Kidney epithelial cell (primary cell): Measurements from ENCODE around the gene RAG2. TPM values are rescaled to one million over a fixed set of nuclear protein-coding genes. Genes with fewer than 3 reads are reported as not detected.

Source experiments
- DNase-seq: peaks from one replicate; pipeline ENCODE4 v3.0.0-alpha.2; 2010; ENCODE audit warnings: low read depth
- H3K27me3 ChIP-seq: 2 replicates; pipeline ENCODE4 v1.6.0; 2011; ENCODE audit warnings: low read length; ENCODE audit not compliant: control insufficient read depth, insufficient read depth
- H3K36me3 ChIP-seq: 2 replicates; pipeline ENCODE4 v1.5.1; 2011; ENCODE audit warnings: low read length; ENCODE audit not compliant: control insufficient read depth, insufficient read depth
- H3K4me3 ChIP-seq: 2 replicates; pipeline ENCODE4 v1.5.1; 2011; ENCODE audit warnings: low read depth, mild to moderate bottlenecking, control low read depth, low read length
- total RNA-seq: library from RNA; depleted of rRNA; stranded (reverse); fragments of >200 nt; gene quantifications from 2 replicates; pipeline ENCODE4 v1.2.3, GENCODE V29; 2015
- TF ChIP-seq, protein P1 (sequence below): IDR thresholded peaks from 2 replicates; pipeline ENCODE4 v1.5.1; 2011; ENCODE audit warnings: mild to moderate bottlenecking, moderate library complexity, low read length, control low read depth, inconsistent platforms; ENCODE audit not compliant: insufficient read depth, poor library complexity, severe bottlenecking

The RAG2 gene
- total RNA-seq, 1 donor from 2014 or later, result not detected

DNA sequence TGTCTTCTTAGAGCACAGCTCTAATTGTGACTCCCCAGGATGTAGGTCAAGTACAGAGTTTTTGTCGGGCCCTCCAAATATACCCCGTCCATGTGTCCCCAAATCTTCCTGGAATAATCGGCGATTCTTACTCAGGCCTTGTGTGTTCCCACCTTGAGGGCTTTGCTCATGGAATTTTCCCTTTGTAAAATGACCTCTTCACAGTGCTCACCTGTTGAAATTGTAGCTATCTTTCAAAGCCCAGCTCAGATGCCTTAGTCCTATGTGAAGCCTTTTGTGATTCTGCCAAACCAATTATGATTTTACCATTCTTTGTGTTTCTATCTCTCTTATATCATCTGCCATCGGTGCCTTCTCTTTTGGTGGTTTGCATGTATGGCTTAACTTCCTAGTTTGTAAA is 30.1 kb upstream of the RAG2 start:
- Histone ChIP-seq H3K4me3 (no peak overlapping the region), H3K27me3 (no peaks in the 10 kb centered on the region), H3K36me3 (no peaks in the 10 kb centered on the region)
- TF ChIP-seq, protein P1, sequence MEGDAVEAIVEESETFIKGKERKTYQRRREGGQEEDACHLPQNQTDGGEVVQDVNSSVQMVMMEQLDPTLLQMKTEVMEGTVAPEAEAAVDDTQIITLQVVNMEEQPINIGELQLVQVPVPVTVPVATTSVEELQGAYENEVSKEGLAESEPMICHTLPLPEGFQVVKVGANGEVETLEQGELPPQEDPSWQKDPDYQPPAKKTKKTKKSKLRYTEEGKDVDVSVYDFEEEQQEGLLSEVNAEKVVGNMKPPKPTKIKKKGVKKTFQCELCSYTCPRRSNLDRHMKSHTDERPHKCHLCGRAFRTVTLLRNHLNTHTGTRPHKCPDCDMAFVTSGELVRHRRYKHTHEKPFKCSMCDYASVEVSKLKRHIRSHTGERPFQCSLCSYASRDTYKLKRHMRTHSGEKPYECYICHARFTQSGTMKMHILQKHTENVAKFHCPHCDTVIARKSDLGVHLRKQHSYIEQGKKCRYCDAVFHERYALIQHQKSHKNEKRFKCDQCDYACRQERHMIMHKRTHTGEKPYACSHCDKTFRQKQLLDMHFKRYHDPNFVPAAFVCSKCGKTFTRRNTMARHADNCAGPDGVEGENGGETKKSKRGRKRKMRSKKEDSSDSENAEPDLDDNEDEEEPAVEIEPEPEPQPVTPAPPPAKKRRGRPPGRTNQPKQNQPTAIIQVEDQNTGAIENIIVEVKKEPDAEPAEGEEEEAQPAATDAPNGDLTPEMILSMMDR, result no peak
- DNase-seq, result no peak

DNA sequence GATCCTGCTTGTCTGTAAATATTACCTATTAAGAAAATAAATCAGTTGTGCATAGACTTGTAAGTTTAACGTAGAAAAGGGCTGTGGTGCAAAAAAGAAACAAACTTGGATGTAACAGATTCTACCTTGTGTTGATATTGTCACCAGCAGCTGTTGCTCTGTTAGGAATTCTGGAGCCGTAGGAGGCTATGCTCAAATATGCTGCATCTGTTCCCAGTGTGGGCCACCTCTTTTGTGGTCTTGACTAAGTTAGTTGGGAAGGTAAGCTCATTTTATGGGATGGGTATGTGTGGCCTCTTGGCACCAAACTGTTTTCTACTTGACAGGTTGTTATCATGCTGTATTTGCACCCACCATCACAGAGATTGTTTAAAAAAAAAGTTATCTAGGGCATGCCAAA is 29.4 kb upstream of the RAG2 start:
- no peak for DNase-seq
- TF ChIP-seq, protein P1, result no peak
- H3K27me3 ChIP-seq, result no peaks in the 10 kb centered on the region
- no peak overlapping the region for H3K4me3 ChIP-seq
- H3K36me3 ChIP-seq, result no peaks in the 10 kb centered on the region

DNA sequence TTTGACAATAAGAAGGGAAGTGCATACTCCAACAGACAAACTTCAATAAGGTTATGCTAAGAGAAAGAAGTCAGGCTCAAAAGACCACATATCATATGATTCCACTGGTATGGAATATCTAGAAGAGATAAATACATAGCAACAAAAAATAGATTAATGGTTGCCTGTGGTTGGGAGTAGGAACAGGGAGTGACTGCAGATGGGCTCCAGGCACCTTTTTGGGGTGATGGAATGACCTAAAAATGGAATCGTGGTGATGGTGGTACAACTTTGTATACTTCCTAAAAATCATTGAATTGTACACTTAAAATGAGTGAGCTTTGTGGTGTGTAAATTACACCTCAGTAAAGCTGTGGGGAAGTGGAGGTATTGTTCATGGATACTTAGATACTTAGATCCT is 29.0 kb upstream of the RAG2 start:
- TF ChIP-seq, protein P1, result no peak
- H3K27me3 ChIP-seq, result no peaks in the 10 kb centered on the region

DNA sequence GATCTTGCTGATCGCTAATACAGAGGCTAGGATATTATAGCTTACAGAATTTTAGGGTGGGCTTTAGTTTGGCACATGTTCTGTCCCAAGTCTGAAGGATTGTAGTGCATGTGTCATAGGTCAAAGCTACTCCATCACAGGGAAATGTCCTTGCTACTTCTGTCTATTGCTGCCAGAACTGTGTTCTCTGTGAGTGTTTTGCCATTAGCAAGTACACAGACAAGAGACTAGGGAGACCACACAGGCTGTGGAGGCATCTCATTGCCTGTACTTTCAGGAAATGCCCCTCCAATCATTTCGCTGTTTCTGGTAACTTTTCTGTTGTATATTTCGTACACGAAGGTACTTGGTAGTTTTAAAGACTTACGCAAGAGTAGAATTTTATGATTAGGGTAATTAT is 25.5 kb upstream of the RAG2 start:
- no peak for DNase-seq
- no peak overlapping the region for H3K4me3 ChIP-seq
- TF ChIP-seq, protein P1, result no peak

More for the DNA sequence above, 29.0 kb upstream of the RAG2 start:
- Histone ChIP-seq H3K36me3 (no peaks in the 10 kb centered on the region), H3K4me3 (no peak overlapping the region)
- DNase-seq, result no peak

DNA sequence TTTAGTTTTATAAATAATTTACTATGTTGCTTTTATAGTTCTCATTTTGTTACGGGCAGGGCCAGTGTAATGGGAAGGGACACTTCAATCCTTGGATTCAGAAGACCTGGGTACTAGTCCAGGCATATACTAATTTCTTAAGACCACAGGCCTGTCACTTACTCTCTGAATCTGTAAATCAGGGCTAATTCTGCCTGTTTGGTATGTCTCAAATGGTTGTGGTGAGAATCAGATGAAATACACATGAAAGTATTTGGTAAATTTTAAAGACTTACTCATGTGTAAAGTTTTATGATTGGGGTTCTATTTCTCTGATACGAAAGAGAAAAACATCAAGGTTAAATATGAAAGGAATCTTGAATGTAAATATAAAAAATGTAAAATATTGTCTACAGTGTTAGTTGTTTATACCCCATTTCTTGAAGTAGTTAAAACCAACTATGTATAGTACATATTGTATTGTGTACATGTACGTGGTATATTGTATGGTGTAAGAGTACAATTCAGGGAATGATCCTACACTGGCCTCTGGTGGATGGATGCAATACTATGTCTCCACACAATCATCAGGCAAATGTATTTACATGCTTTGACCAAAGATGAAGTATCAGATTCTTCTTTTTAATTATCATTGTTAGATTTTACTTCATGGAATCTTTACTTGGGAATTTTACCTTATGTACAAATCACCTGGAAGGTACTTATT is 24.5 kb upstream of the RAG2 start:
- H3K4me3 ChIP-seq, result no peak overlapping the region
- no peak for DNase-seq
- TF ChIP-seq, protein P1, result peak; percentile 49
- no peaks in the 10 kb centered on the region for H3K27me3 ChIP-seq
- no peaks in the 10 kb centered on the region for H3K36me3 ChIP-seq

More for the DNA sequence above, 25.5 kb upstream of the RAG2 start:
- no peaks in the 10 kb centered on the region for H3K36me3 ChIP-seq
- no peaks in the 10 kb centered on the region for H3K27me3 ChIP-seq

DNA sequence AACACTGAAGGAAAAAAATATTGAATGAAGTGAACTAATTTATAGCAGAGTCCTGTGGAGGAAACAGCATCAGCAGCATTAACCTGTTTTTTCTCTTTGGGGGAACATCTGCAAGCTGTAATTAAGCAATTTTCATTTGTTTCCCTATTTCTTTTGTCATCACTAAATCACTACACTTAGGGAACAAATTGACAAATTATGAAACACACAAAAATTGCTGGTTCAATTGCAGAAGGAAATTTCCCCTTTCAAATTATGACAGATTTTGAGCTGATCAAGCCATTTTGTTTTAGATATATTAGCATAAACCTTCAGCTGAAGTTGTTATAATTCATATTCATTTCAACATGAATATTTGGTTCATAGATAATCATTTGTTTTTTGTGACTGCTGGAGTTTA is 22.2 kb upstream of the RAG2 start:
- TF ChIP-seq, protein P1, result no peak

More for the DNA sequence above, 22.2 kb upstream of the RAG2 start:
- no peaks in the 10 kb centered on the region for H3K36me3 ChIP-seq
- H3K4me3 ChIP-seq, result no peak overlapping the region
- H3K27me3 ChIP-seq, result no peaks in the 10 kb centered on the region
- DNase-seq, result no peak
